Omental fat pad (tissue), 4 donors: ENCODE results near the gene UBN2. TPM values are rescaled to one million over a fixed set of nuclear protein-coding genes. Genes with fewer than 3 reads are reported as not detected.

ENCODE experiments used
- ATAC-seq: fragments of 150-250 bp; one replicate; pipeline ENCODE4 v1.9.1; 2016; ENCODE audit warnings: mild to moderate bottlenecking, moderate library complexity; ENCODE audit not compliant: low FRiP score
- DNase-seq: peaks from one replicate; pipeline ENCODE4 v3.0.0-alpha.2; 2019; ENCODE audit warnings: low spot score
- total RNA-seq, 4 donors: library from RNA; depleted of rRNA; stranded (reverse); fragments of >200 nt; gene quantifications; one replicate each; pipeline ENCODE4 v1.1.0, GENCODE V29; 2016
- TF ChIP-seq, protein P1 (sequence below), 3 donors: fragments of 450-650 bp; IDR thresholded peaks; one replicate each; pipeline ENCODE4 v1.5.1; 2016 to 2017; ENCODE audit warnings: antibody characterized with exemption in 3 of 3, mild to moderate bottlenecking in 3 of 3, moderate library complexity in 2 of 3

UBN2 gene
- total RNA-seq, 4 donors from 2014 or later: 7.8 to 18.0 (median 9.8) TPM

DNA sequence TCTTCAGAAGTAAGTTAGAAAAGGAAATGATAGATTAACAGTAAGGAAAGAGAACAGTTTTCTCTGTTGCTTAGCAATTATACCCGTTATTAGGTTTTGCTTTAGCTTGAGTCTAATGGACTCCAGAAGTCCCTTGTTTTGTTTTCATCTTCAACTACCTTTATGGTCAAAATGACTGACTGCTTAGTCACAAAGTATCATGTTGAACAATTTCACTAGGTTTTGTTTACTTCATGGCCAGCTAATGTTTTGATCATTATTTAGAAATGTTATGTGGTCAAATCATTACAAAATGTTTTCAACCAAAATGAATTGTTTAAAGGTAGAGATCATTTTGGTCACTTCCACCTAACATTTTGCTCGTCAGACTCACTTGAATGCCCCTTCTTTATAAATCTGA is 1.9 kb downstream of the UBN2 start:
- TF ChIP-seq, protein P1, sequence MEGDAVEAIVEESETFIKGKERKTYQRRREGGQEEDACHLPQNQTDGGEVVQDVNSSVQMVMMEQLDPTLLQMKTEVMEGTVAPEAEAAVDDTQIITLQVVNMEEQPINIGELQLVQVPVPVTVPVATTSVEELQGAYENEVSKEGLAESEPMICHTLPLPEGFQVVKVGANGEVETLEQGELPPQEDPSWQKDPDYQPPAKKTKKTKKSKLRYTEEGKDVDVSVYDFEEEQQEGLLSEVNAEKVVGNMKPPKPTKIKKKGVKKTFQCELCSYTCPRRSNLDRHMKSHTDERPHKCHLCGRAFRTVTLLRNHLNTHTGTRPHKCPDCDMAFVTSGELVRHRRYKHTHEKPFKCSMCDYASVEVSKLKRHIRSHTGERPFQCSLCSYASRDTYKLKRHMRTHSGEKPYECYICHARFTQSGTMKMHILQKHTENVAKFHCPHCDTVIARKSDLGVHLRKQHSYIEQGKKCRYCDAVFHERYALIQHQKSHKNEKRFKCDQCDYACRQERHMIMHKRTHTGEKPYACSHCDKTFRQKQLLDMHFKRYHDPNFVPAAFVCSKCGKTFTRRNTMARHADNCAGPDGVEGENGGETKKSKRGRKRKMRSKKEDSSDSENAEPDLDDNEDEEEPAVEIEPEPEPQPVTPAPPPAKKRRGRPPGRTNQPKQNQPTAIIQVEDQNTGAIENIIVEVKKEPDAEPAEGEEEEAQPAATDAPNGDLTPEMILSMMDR (IDR thresholded peaks at IDR 0.05): no peak
- DNase-seq (no peak), ATAC-seq (no peak)

DNA sequence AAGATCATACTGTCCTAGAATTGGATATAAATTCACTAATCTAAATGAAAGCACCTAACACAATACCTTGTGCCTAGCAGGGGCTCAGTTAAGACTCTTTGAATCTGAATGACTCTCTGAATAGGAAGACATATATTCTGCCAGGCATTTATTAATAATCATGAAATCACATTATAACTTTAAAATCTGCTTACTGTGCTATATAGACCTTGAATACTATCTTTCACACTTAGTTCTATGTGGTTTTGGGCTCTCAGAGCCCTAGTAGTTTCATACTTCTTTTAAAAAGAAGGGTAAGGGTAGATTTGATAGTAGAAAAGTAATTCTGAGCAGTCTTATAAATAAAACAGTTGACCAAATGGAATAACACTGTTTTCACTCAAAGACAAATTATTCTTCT is 10.2 kb downstream of the UBN2 start:
- ATAC-seq (no peak), DNase-seq (no peak)
- TF ChIP-seq, protein P1 (IDR thresholded peaks at IDR 0.05): no peak

DNA sequence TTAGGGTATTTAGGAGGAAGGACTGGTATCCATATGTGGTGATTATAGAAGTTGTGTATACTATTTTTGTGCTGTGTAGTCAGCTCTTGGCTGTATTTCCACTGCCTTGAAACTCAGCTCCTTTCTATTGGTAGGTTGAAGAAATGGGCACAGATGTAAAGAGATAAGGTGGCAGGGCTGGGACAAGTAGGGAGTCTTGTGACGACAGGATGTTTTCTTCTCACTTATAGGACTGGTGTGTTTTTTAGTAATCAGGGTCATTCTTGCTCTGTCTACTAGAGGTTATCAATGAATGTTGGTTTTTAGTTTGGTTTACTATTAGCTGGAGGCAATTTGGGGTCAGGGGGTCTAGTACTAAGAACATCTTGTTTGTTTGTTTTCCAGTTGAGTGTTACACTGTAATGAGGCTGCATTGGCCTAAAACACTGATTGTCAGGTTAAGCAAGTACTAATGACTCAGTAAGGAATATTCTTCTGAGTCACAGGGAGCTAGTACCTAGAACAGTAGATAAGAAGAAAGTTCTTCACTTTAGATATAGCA is 11.8 kb downstream of the UBN2 start:
- TF ChIP-seq, protein P1 (IDR thresholded peaks at IDR 0.05): no peak
- ATAC-seq: peak; percentile 91
- DNase-seq: no peak

GRCh38 chr7:139245401-139245800 is 14.4 kb downstream of the UBN2 start:
- DNase-seq (no peak), ATAC-seq (no peak)
- TF ChIP-seq, protein P1 (IDR thresholded peaks at IDR 0.05): no peak

DNA sequence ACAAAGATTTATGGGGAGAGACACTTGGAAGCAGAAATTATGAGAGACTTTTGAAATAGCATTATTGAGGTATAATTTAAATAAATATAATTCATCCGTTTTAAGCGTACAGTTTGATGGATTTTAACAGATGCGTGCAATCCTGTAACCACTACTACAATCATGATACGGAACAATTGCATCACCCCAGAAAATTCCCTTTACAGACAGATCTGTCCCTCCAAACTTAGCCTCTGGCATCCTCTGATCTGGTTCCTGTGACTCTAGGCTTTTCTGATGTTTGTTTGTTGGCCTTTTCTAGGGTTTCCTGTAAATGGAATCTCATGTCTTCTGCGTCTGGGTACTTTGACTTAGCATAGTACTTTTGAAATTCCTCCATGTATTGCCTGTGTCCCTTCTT is 15.5 kb downstream of the UBN2 start:
- ATAC-seq: no peak

GRCh38 chr7:139246905-139247304 is 15.9 kb downstream of the UBN2 start:
- DNase-seq: no peak
- no peak for ATAC-seq
- TF ChIP-seq, protein P1 (IDR thresholded peaks at IDR 0.05): no peak

More for the DNA sequence above, 15.5 kb downstream of the UBN2 start:
- DNase-seq: no peak
- TF ChIP-seq, protein P1 (IDR thresholded peaks at IDR 0.05): no peak

DNA sequence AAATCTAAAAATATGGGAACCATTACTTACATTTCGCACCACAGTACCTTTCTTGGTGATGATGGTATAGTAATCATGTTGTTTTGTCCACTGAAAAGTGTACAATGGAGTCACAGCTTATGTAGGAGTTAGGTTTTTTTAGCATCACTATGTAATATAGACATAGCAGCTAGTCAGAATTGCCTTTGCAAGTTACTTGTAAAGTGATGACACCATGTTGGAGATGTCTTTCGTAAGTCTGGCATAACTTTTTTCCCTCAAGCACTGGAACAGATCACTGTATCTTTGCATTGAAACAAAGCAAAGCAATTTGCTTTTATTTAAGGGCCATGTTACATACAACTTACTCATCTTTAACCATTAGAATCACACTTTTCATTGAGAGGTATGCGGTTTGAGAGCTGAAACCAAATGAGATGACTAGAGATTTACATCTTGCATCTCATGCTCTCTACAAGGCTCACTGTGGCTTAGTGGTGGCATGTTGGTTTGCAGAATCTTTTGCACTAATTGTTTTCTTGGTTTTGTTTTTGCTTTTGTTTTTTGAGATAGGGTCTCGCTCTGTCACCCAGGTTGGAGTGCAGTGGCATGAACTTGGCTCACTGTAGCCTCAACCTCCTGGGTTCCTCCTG is 18.3 kb downstream of the UBN2 start:
- no peak for ATAC-seq

More for the DNA sequence above, 18.3 kb downstream of the UBN2 start:
- TF ChIP-seq, protein P1 (IDR thresholded peaks at IDR 0.05): no peak
- DNase-seq: no peak
